Measurements from ENCODE around the gene ZNF14. TPM values are rescaled to one million over a fixed set of nuclear protein-coding genes. Genes with fewer than 3 reads are reported as not detected.

ZNF14 gene
- total and polyA plus RNA-seq, 10 of the 15 experiments (the other 5 are each of a cell fraction or from before 2014, with no cell fraction given), result 2.5 to 7.2 (median 4.6) TPM

- RAD21 ChIA-PET (ENCODE audit: unreplicated experiment), result no interaction called here
- in situ Hi-C loops (cut with MboI), result no loop called here
These were observed 36.5 kb downstream of the ZNF14 start for GRCh38 chr19:19696386-19696785.

More at GRCh38 chr19:19696386-19696785, 36.5 kb downstream of the ZNF14 start:
- Histone ChIP-seq H3K36me3 (ENCODE audit: control insufficient read depth in 2 of 2, insufficient read depth in 2 of 2, low read length in 1 of 2) (no peaks in the 10 kb centered on the region), H3K4me2 (ENCODE audit: control insufficient read depth, insufficient read depth) (no peak overlapping the region), H3K9ac (ENCODE audit: control insufficient read depth, insufficient read depth, low read length) (no peak overlapping the region), H3K4me3 (no peak overlapping the region), H3K79me2 (ENCODE audit: control insufficient read depth, insufficient read depth, low read length) (no peaks in the 10 kb centered on the region), H2AFZ (ENCODE audit: control insufficient read depth, low read depth, low read length) (no peak overlapping the region), H3K27ac (ENCODE audit: control insufficient read depth, insufficient read depth) (no peak overlapping the region), H3K9me3 (replicated peaks; ENCODE audit: control insufficient read depth, insufficient read depth, low read length) (peaks cover 5% of the 10 kb centered on the region; the same call in 2 of the 3 replicates), H4K20me1 (ENCODE audit: control insufficient read depth, insufficient read depth) (no peaks in the 10 kb centered on the region), H3K4me1 (ENCODE audit: control insufficient read depth, insufficient read depth, low read length) (no peaks in the 10 kb centered on the region), H3K27me3 (replicated peaks in 1 of 2; ENCODE audit: control insufficient read depth in 2 of 2, insufficient read depth in 2 of 2, low read length in 1 of 2) (no peaks in the 10 kb centered on the region)
- DNase-seq (ENCODE audit: low read depth, low spot score) (no peak), ATAC-seq (no peak), FAIRE-seq (no peak)
- POLR2A ChIA-PET, result no interaction called here
- SMC1A ChIA-PET (ENCODE audit: uncharacterized antibody, unreplicated experiment), result no interaction called here
- TF ChIP-seq SIN3A (IDR thresholded peaks at IDR 0.05; ENCODE audit: low read depth, low read length) (no peak), PRDM15 (CRISPR knock-in tag; IDR thresholded peaks at IDR 0.05) (no peak), CEBPB (IDR thresholded peaks at IDR 0.05; ENCODE audit: borderline replicate concordance in 1 of 2, low read depth in 2 of 2, low read length in 2 of 2) (no peak), FOXK2 (IDR thresholded peaks at IDR 0.05) (no peak), ELK1 (IDR thresholded peaks at IDR 0.05; ENCODE audit: low read depth, low read length) (no peak), BRCA1 (IDR thresholded peaks at IDR 0.05; ENCODE audit: low read depth, low read length) (no peak), RUNX3 (IDR thresholded peaks at IDR 0.05; ENCODE audit: low read length) (no peak), BACH1 (IDR thresholded peaks at IDR 0.05; ENCODE audit: borderline replicate concordance) (no peak), SP1 (IDR thresholded peaks at IDR 0.05; ENCODE audit: low read depth, low read length) (no peak), NFXL1 (IDR thresholded peaks at IDR 0.05; ENCODE audit: borderline replicate concordance) (no peak), FOXM1 (IDR thresholded peaks at IDR 0.05; ENCODE audit: low read depth, low read length) (no peak), LARP7 (IDR thresholded peaks at IDR 0.05) (no peak), PAX5 (IDR thresholded peaks at IDR 0.05; ENCODE audit: borderline replicate concordance, low read depth, low read length) (no peak), MYC (IDR thresholded peaks at IDR 0.05; ENCODE audit: insufficient read depth, insufficient read length, insufficient replicate concordance, low read length, severe bottlenecking) (no peak)
- CTCF ChIA-PET, result no interaction called here
- 23% methylated on average over 2 of the region's 2 CpGs for WGBS (ENCODE audit: insufficient coverage, insufficient replicate concordance, low lambda C conversion rate, missing lambda C conversion rate)
- no TSS peak for BruUV-seq (replicated peaks)
- intact Hi-C loops (cut with micrococcal nuclease; ENCODE audit: unreplicated experiment), result no loop called here

Measured in GM12878 (cell line).